ENCODE measurements around the gene EVA1A. TPM values are rescaled to one million over a fixed set of nuclear protein-coding genes. Genes with fewer than 3 reads are reported as not detected.

Gene EVA1A
- total and polyA plus RNA-seq, 5 donors from 2014 or later, result not detected

GRCh38 chr2:75541430-75541829, 19.3 kb downstream of the EVA1A start:
- no peaks in the 10 kb centered on the region for H3K27me3 ChIP-seq (ENCODE audit: control insufficient read depth, insufficient read depth, low read length)
- DNase-seq, result no peak
- Mint-ChIP-seq H3K4me3 (no peak overlapping the region), H3K9me3 (no peaks in the 10 kb centered on the region), H3K36me3 (no peaks in the 10 kb centered on the region), H3K4me1 (no peaks in the 10 kb centered on the region), H3K27me3 (no peaks in the 10 kb centered on the region), H3K27ac (no peak overlapping the region)
- H3K9me3 ChIP-seq (ENCODE audit: control insufficient read depth in 2 of 2, low read length in 2 of 2), result no peaks in the 10 kb centered on the region
- no peak overlapping the region for H3K4me3 ChIP-seq (ENCODE audit: low read depth, low read length)
- H3K27ac ChIP-seq (ENCODE audit: insufficient read depth, low read length, poor library complexity, severe bottlenecking), result no peak overlapping the region
- no peak for ATAC-seq (ENCODE audit: low read depth in 2 of 2)
- no peaks in the 10 kb centered on the region for H3K4me1 ChIP-seq (ENCODE audit: control insufficient read depth, insufficient read depth, low read length, poor library complexity, severe bottlenecking)
- H3K36me3 ChIP-seq (ENCODE audit: control insufficient read depth, insufficient read depth, low read length), result no peaks in the 10 kb centered on the region

GRCh38 chr2:75540994-75541393, 19.7 kb downstream of the EVA1A start:
- no peak overlapping the region for H3K27ac Mint-ChIP-seq
- no peaks in the 10 kb centered on the region for H3K27me3 ChIP-seq (ENCODE audit: control insufficient read depth, insufficient read depth, low read length)
- ATAC-seq (ENCODE audit: low read depth in 2 of 2) (no peak), DNase-seq (no peak)
- no peaks in the 10 kb centered on the region for H3K36me3 ChIP-seq (ENCODE audit: control insufficient read depth, insufficient read depth, low read length)
- H3K4me3 ChIP-seq (ENCODE audit: low read depth, low read length), result no peak overlapping the region
- H3K36me3 Mint-ChIP-seq, result no peaks in the 10 kb centered on the region
- no peaks in the 10 kb centered on the region for H3K4me1 ChIP-seq (ENCODE audit: control insufficient read depth, insufficient read depth, low read length, poor library complexity, severe bottlenecking)
- H3K27ac ChIP-seq (ENCODE audit: insufficient read depth, low read length, poor library complexity, severe bottlenecking), result no peak overlapping the region
- H3K27me3 Mint-ChIP-seq, result no peaks in the 10 kb centered on the region
- no peaks in the 10 kb centered on the region for H3K9me3 Mint-ChIP-seq
- no peaks in the 10 kb centered on the region for H3K9me3 ChIP-seq (ENCODE audit: control insufficient read depth in 2 of 2, low read length in 2 of 2)
- H3K4me1 Mint-ChIP-seq, result no peaks in the 10 kb centered on the region
- no peak overlapping the region for H3K4me3 Mint-ChIP-seq

- DNase-seq (no peak), ATAC-seq (ENCODE audit: low read depth in 2 of 2) (no peak)
- Mint-ChIP-seq H3K36me3 (no peaks in the 10 kb centered on the region), H3K27me3 (no peaks in the 10 kb centered on the region), H3K4me1 (no peaks in the 10 kb centered on the region), H3K9me3 (peaks cover 0 to 1% (median 0%) of the 10 kb centered on the region in 7 donors), H3K27ac (no peak overlapping the region), H3K4me3 (no peak overlapping the region)
- H3K4me1 ChIP-seq (ENCODE audit: control insufficient read depth, insufficient read depth, low read length, poor library complexity, severe bottlenecking), result no peaks in the 10 kb centered on the region
- H3K4me3 ChIP-seq (ENCODE audit: low read depth, low read length), result no peak overlapping the region
- H3K36me3 ChIP-seq (ENCODE audit: control insufficient read depth, insufficient read depth, low read length), result no peaks in the 10 kb centered on the region
- H3K9me3 ChIP-seq (ENCODE audit: control insufficient read depth in 2 of 2, low read length in 2 of 2), result no peaks in the 10 kb centered on the region
- no peak overlapping the region for H3K27ac ChIP-seq (ENCODE audit: insufficient read depth, low read length, poor library complexity, severe bottlenecking)
- no peaks in the 10 kb centered on the region for H3K27me3 ChIP-seq (ENCODE audit: control insufficient read depth, insufficient read depth, low read length)
Observed at GRCh38 chr2:75539955-75540716, 20.6 kb downstream of the EVA1A start.

- H3K4me1 Mint-ChIP-seq, result no peaks in the 10 kb centered on the region
- no peaks in the 10 kb centered on the region for H3K27me3 ChIP-seq (ENCODE audit: control insufficient read depth, insufficient read depth, low read length)
- no peaks in the 10 kb centered on the region for H3K9me3 ChIP-seq (ENCODE audit: control insufficient read depth in 2 of 2, low read length in 2 of 2)
- no peaks in the 10 kb centered on the region for H3K36me3 ChIP-seq (ENCODE audit: control insufficient read depth, insufficient read depth, low read length)
- no peak for ATAC-seq (ENCODE audit: low read depth in 2 of 2)
- peaks cover 4% of the 10 kb centered on the region for H3K27me3 Mint-ChIP-seq
- H3K4me3 ChIP-seq (ENCODE audit: low read depth, low read length), result no peak overlapping the region
- H3K36me3 Mint-ChIP-seq, result no peaks in the 10 kb centered on the region
- no peak overlapping the region for H3K4me3 Mint-ChIP-seq
- H3K27ac ChIP-seq (ENCODE audit: insufficient read depth, low read length, poor library complexity, severe bottlenecking), result no peak overlapping the region
- peaks cover 0 to 1% (median 0%) of the 10 kb centered on the region in 7 donors for H3K9me3 Mint-ChIP-seq
- no peaks in the 10 kb centered on the region for H3K4me1 ChIP-seq (ENCODE audit: control insufficient read depth, insufficient read depth, low read length, poor library complexity, severe bottlenecking)
- DNase-seq, result no peak
- no peak overlapping the region for H3K27ac Mint-ChIP-seq
Observed at GRCh38 chr2:75538521-75539490, 21.9 kb downstream of the EVA1A start.

GRCh38 chr2:75537658-75538057, 23.1 kb downstream of the EVA1A start:
- H3K4me3 ChIP-seq (ENCODE audit: low read depth, low read length), result no peak overlapping the region
- H3K27me3 Mint-ChIP-seq, result peaks cover 4% of the 10 kb centered on the region
- H3K4me1 ChIP-seq (ENCODE audit: control insufficient read depth, insufficient read depth, low read length, poor library complexity, severe bottlenecking), result no peaks in the 10 kb centered on the region
- H3K4me1 Mint-ChIP-seq, result no peaks in the 10 kb centered on the region
- peaks cover 0 to 1% (median 0%) of the 10 kb centered on the region in 7 donors for H3K9me3 Mint-ChIP-seq
- H3K27ac Mint-ChIP-seq, result no peak overlapping the region
- H3K27ac ChIP-seq (ENCODE audit: insufficient read depth, low read length, poor library complexity, severe bottlenecking), result no peak overlapping the region
- H3K9me3 ChIP-seq (ENCODE audit: control insufficient read depth in 2 of 2, low read length in 2 of 2), result no peaks in the 10 kb centered on the region
- H3K36me3 Mint-ChIP-seq, result no peaks in the 10 kb centered on the region
- H3K36me3 ChIP-seq (ENCODE audit: control insufficient read depth, insufficient read depth, low read length), result no peaks in the 10 kb centered on the region
- no peaks in the 10 kb centered on the region for H3K27me3 ChIP-seq (ENCODE audit: control insufficient read depth, insufficient read depth, low read length)
- no peak overlapping the region for H3K4me3 Mint-ChIP-seq
- ATAC-seq (ENCODE audit: low read depth in 2 of 2) (no peak), DNase-seq (no peak)

GRCh38 chr2:75533135-75533534, 27.6 kb downstream of the EVA1A start:
- Mint-ChIP-seq H3K27me3 (peaks cover 8% of the 10 kb centered on the region), H3K4me3 (no peak overlapping the region), H3K9me3 (peaks cover 0 to 4% (median 0%) of the 10 kb centered on the region in 7 donors), H3K4me1 (no peaks in the 10 kb centered on the region), H3K27ac (no peak overlapping the region), H3K36me3 (no peaks in the 10 kb centered on the region)
- Histone ChIP-seq H3K36me3 (ENCODE audit: control insufficient read depth, insufficient read depth, low read length) (no peaks in the 10 kb centered on the region), H3K9me3 (ENCODE audit: control insufficient read depth in 2 of 2, low read length in 2 of 2) (no peaks in the 10 kb centered on the region), H3K27me3 (ENCODE audit: control insufficient read depth, insufficient read depth, low read length) (no peaks in the 10 kb centered on the region), H3K27ac (ENCODE audit: insufficient read depth, low read length, poor library complexity, severe bottlenecking) (no peak overlapping the region), H3K4me3 (ENCODE audit: low read depth, low read length) (no peak overlapping the region), H3K4me1 (ENCODE audit: control insufficient read depth, insufficient read depth, low read length, poor library complexity, severe bottlenecking) (no peaks in the 10 kb centered on the region)
- no peak for DNase-seq
- ATAC-seq (ENCODE audit: low read depth in 2 of 2), result no peak

GRCh38 chr2:75532488-75532887, 28.3 kb downstream of the EVA1A start:
- DNase-seq (no peak), ATAC-seq (ENCODE audit: low read depth in 2 of 2) (no peak)
- Mint-ChIP-seq H3K27me3 (peaks cover 12% of the 10 kb centered on the region), H3K36me3 (no peaks in the 10 kb centered on the region), H3K9me3 (peaks cover 0 to 4% (median 0%) of the 10 kb centered on the region in 7 donors), H3K27ac (no peak overlapping the region), H3K4me3 (no peak overlapping the region), H3K4me1 (no peaks in the 10 kb centered on the region)
- Histone ChIP-seq H3K9me3 (ENCODE audit: control insufficient read depth in 2 of 2, low read length in 2 of 2) (no peaks in the 10 kb centered on the region), H3K4me1 (ENCODE audit: control insufficient read depth, insufficient read depth, low read length, poor library complexity, severe bottlenecking) (no peaks in the 10 kb centered on the region), H3K36me3 (ENCODE audit: control insufficient read depth, insufficient read depth, low read length) (no peaks in the 10 kb centered on the region), H3K27ac (ENCODE audit: insufficient read depth, low read length, poor library complexity, severe bottlenecking) (no peak overlapping the region), H3K27me3 (ENCODE audit: control insufficient read depth, insufficient read depth, low read length) (no peaks in the 10 kb centered on the region), H3K4me3 (ENCODE audit: low read depth, low read length) (no peak overlapping the region)
